Measurements from ENCODE around the gene SMG9.

Gene SMG9

DNA sequence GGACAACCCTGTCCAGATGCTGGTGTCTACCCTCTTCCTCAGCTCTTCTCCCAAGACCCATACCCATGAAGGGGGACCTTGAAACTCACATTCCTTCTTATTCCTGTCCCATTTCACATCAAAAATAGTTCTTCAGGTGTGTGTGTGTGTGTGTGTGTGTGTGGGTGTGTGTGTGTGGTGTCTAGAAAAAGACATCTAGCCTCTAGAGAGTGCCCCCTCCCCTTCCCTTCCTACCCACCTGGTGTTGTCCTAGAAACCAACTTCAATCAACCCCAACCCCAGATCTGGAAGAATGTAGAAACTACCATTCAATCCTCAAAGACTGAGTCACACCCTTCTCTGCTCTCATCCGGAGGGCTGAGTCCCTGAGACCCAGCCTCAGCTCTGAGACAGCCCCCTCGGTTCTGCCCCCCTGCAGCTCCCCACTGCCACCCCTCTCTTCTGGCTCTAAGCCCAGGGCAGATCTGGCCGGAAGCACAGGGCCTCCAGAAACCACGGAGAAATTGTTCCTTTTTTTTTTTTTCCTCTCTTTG lies 22.5 kb upstream of the SMG9 start (continued):
- TF ChIP-seq HOXC10 (CRISPR knock-in tag; IDR thresholded peaks at IDR 0.05) (no peak), ZNF791 (tag by site-specific recombination; IDR thresholded peaks at IDR 0.05) (peak; percentile 32; the same call in 1 of the 2 replicates), FEZF1 (tag by site-specific recombination; IDR thresholded peaks at IDR 0.05) (no peak), KLF1 (tag by site-specific recombination; IDR thresholded peaks at IDR 0.05) (no peak), SP7 (tag by site-specific recombination; IDR thresholded peaks at IDR 0.05) (peak; percentile 20; the same call in 1 of the 2 replicates), ZNF169 (tag by site-specific recombination; IDR thresholded peaks at IDR 0.05) (no peak; the same call in 1 of the 2 replicates), ZNF670 (tag by site-specific recombination; IDR thresholded peaks at IDR 0.05; ENCODE audit: low read depth) (no peak)

GRCh38 chr19:43776286-43776685 lies 21.5 kb upstream of the SMG9 start:
- POLR2A ChIA-PET: interaction anchor here (1.4 to 2.8 kb wide), 2 partner anchors 10 to 22 kb away, joined by 4 to 15 read pairs; partner anchors contain the start of gene SMG9
- no peak overlapping the region for H3K4me3 ChIP-seq (ENCODE audit: low read depth, low read length)
- peaks cover 10% of the 10 kb centered on the region; the same call in 1 of the 2 replicates for H3K4me1 ChIP-seq (ENCODE audit: control insufficient read depth, insufficient read depth, low read length)
- no peak overlapping the region for H3K27ac ChIP-seq (ENCODE audit: extremely low read depth, low read depth, low read length)
- TF ChIP-seq, protein P1, sequence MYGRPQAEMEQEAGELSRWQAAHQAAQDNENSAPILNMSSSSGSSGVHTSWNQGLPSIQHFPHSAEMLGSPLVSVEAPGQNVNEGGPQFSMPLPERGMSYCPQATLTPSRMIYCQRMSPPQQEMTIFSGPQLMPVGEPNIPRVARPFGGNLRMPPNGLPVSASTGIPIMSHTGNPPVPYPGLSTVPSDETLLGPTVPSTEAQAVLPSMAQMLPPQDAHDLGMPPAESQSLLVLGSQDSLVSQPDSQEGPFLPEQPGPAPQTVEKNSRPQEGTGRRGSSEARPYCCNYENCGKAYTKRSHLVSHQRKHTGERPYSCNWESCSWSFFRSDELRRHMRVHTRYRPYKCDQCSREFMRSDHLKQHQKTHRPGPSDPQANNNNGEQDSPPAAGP (tag by site-specific recombination; IDR thresholded peaks at IDR 0.05): peak; percentile 58; the same call in 1 of the 2 replicates
- no peak for TF ChIP-seq SP2 (tag by site-specific recombination; IDR thresholded peaks at IDR 0.05)
- TF ChIP-seq, protein P2, sequence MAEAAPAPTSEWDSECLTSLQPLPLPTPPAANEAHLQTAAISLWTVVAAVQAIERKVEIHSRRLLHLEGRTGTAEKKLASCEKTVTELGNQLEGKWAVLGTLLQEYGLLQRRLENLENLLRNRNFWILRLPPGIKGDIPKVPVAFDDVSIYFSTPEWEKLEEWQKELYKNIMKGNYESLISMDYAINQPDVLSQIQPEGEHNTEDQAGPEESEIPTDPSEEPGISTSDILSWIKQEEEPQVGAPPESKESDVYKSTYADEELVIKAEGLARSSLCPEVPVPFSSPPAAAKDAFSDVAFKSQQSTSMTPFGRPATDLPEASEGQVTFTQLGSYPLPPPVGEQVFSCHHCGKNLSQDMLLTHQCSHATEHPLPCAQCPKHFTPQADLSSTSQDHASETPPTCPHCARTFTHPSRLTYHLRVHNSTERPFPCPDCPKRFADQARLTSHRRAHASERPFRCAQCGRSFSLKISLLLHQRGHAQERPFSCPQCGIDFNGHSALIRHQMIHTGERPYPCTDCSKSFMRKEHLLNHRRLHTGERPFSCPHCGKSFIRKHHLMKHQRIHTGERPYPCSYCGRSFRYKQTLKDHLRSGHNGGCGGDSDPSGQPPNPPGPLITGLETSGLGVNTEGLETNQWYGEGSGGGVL (tag by site-specific recombination; IDR thresholded peaks at IDR 0.05): peak; percentile 13; the same call in 1 of the 2 replicates
- no peak for TF ChIP-seq ZNF660 (tag by site-specific recombination; IDR thresholded peaks at IDR 0.05)
- TF ChIP-seq KLF16 (tag by site-specific recombination; IDR thresholded peaks at IDR 0.05): no peak
- H3K9me3 ChIP-seq (ENCODE audit: control insufficient read depth, insufficient read depth, low read depth, low read length): no peaks in the 10 kb centered on the region
- CTCF ChIA-PET: interaction anchor here (0.6 to 17.4 kb wide), 8 partner anchors 9 to 272 kb away, joined by 3 to 203 read pairs (median 9); partner anchors contain the start of genes PHLDB3 and SMG9
- H3K36me3 ChIP-seq (ENCODE audit: control insufficient read depth in 2 of 2, insufficient read depth in 1 of 2, low read length in 2 of 2): no peaks in the 10 kb centered on the region

DNA sequence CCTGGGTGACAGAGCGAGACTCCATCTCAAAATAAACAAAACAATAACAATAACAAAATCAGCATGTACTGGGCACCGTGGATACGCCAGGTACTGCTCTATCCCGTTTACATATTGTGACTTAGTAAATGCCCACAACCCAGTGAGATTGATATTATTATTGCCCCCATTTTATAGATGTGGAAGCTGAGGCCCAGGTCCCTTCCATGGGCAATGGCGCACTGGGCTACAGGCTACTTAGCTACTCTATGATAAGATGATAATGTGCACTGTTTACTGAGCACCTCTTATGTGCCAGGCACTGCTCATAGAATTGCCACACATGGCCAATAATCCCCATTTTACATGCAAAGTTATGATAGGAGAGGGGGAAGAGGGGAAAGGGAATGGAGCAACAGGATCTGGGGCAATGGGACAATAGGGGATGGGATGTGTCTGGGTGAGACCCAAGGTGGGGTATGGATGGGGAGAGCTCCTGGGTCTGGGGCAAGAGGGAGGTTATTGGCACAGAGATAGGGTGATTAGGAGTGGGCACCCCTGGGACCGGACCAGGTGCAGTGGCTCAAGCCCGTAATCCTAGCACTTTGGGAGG lies 20.6 kb upstream of the SMG9 start:
- ChIA-PET POLR2A (interaction anchor here (0.7 to 2.8 kb wide), 4 partner anchors 9 to 22 kb away, joined by 4 to 15 read pairs (median 7); partner anchors contain the start of gene SMG9), CTCF (interaction anchor here (0.5 to 17.4 kb wide), 16 partner anchors 9 to 271 kb away, joined by 3 to 203 read pairs (median 5); partner anchors contain the start of genes PHLDB3 and SMG9)
- Histone ChIP-seq H3K36me3 (ENCODE audit: control insufficient read depth in 2 of 2, insufficient read depth in 1 of 2, low read length in 2 of 2) (no peaks in the 10 kb centered on the region), H3K4me1 (ENCODE audit: control insufficient read depth, insufficient read depth, low read length) (peaks cover 10% of the 10 kb centered on the region; the same call in 1 of the 2 replicates), H3K4me3 (ENCODE audit: low read depth, low read length) (no peak overlapping the region), H3K27ac (ENCODE audit: extremely low read depth, low read depth, low read length) (no peak overlapping the region), H3K9me3 (ENCODE audit: control insufficient read depth, insufficient read depth, low read depth, low read length) (no peaks in the 10 kb centered on the region)
- no peak for TF ChIP-seq ZNF112 (tag by site-specific recombination; IDR thresholded peaks at IDR 0.05)
- TF ChIP-seq, protein P3, sequence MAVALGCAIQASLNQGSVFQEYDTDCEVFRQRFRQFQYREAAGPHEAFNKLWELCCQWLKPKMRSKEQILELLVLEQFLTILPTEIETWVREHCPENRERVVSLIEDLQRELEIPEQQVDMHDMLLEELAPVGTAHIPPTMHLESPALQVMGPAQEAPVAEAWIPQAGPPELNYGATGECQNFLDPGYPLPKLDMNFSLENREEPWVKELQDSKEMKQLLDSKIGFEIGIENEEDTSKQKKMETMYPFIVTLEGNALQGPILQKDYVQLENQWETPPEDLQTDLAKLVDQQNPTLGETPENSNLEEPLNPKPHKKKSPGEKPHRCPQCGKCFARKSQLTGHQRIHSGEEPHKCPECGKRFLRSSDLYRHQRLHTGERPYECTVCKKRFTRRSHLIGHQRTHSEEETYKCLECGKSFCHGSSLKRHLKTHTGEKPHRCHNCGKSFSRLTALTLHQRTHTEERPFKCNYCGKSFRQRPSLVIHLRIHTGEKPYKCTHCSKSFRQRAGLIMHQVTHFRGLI (tag by site-specific recombination; IDR thresholded peaks at IDR 0.05): no peak
- TF ChIP-seq BCL11B (tag by site-specific recombination; IDR thresholded peaks at IDR 0.05; ENCODE audit: low read depth): no peak
- no peak for TF ChIP-seq KLF10 (tag by site-specific recombination; IDR thresholded peaks at IDR 0.05)
- no peak for TF ChIP-seq MEIS1 (CRISPR knock-in tag; IDR thresholded peaks at IDR 0.05; ENCODE audit: borderline replicate concordance)
- TF ChIP-seq ZNF184 (tag by site-specific recombination; IDR thresholded peaks at IDR 0.05): no peak
- no peak for TF ChIP-seq ZNF324 (tag by site-specific recombination; IDR thresholded peaks at IDR 0.05)
- TF ChIP-seq ZNF670 (tag by site-specific recombination; IDR thresholded peaks at IDR 0.05; ENCODE audit: low read depth): no peak
- no peak for TF ChIP-seq YY2 (tag by site-specific recombination; IDR thresholded peaks at IDR 0.05)
- no peak for TF ChIP-seq ZBTB20 (tag by site-specific recombination; IDR thresholded peaks at IDR 0.05)
- no peak for TF ChIP-seq ZNF600 (tag by site-specific recombination; IDR thresholded peaks at IDR 0.05)
- TF ChIP-seq, protein P4, sequence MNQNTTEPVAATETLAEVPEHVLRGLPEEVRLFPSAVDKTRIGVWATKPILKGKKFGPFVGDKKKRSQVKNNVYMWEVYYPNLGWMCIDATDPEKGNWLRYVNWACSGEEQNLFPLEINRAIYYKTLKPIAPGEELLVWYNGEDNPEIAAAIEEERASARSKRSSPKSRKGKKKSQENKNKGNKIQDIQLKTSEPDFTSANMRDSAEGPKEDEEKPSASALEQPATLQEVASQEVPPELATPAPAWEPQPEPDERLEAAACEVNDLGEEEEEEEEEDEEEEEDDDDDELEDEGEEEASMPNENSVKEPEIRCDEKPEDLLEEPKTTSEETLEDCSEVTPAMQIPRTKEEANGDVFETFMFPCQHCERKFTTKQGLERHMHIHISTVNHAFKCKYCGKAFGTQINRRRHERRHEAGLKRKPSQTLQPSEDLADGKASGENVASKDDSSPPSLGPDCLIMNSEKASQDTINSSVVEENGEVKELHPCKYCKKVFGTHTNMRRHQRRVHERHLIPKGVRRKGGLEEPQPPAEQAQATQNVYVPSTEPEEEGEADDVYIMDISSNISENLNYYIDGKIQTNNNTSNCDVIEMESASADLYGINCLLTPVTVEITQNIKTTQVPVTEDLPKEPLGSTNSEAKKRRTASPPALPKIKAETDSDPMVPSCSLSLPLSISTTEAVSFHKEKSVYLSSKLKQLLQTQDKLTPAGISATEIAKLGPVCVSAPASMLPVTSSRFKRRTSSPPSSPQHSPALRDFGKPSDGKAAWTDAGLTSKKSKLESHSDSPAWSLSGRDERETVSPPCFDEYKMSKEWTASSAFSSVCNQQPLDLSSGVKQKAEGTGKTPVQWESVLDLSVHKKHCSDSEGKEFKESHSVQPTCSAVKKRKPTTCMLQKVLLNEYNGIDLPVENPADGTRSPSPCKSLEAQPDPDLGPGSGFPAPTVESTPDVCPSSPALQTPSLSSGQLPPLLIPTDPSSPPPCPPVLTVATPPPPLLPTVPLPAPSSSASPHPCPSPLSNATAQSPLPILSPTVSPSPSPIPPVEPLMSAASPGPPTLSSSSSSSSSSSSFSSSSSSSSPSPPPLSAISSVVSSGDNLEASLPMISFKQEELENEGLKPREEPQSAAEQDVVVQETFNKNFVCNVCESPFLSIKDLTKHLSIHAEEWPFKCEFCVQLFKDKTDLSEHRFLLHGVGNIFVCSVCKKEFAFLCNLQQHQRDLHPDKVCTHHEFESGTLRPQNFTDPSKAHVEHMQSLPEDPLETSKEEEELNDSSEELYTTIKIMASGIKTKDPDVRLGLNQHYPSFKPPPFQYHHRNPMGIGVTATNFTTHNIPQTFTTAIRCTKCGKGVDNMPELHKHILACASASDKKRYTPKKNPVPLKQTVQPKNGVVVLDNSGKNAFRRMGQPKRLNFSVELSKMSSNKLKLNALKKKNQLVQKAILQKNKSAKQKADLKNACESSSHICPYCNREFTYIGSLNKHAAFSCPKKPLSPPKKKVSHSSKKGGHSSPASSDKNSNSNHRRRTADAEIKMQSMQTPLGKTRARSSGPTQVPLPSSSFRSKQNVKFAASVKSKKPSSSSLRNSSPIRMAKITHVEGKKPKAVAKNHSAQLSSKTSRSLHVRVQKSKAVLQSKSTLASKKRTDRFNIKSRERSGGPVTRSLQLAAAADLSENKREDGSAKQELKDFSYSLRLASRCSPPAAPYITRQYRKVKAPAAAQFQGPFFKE (tag by site-specific recombination; IDR thresholded peaks at IDR 0.05; ENCODE audit: borderline replicate concordance): no peak
